HG03095 (cell line): ENCODE results near the gene EHMT1.
"Not testable (repeated sequence)": the region's sequence is repeated elsewhere in the genome, so short reads cannot be mapped to it uniquely, and the experiment has no call there.

Source experiments
- ATAC-seq: cut with Tn5 transposase; IDR thresholded peaks from one replicate; pipeline ENCODE4 v1.9.1; 2021; ENCODE audit warnings: moderate library complexity; ENCODE audit not compliant: unreplicated experiment

Gene EHMT1

DNA sequence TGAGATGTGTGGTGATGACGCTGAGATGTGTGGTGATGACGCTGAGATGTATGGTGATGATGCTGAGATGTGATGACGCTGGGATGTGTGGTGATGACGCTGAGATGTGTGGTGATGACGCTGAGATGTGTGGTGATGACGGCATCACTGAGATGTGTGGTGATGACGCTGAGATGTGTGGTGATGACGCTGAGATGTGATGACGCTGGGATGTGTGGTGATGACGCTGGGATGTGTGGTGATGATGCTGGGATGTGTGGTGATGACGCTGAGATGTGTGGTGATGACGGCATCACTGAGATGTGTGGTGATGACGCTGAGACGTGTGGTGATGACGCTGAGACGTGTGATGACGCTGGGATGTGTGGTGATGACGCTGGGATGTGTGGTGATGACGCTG is 161.2 kb downstream of the EHMT1 start:
- ATAC-seq = not testable (repeated sequence)

DNA sequence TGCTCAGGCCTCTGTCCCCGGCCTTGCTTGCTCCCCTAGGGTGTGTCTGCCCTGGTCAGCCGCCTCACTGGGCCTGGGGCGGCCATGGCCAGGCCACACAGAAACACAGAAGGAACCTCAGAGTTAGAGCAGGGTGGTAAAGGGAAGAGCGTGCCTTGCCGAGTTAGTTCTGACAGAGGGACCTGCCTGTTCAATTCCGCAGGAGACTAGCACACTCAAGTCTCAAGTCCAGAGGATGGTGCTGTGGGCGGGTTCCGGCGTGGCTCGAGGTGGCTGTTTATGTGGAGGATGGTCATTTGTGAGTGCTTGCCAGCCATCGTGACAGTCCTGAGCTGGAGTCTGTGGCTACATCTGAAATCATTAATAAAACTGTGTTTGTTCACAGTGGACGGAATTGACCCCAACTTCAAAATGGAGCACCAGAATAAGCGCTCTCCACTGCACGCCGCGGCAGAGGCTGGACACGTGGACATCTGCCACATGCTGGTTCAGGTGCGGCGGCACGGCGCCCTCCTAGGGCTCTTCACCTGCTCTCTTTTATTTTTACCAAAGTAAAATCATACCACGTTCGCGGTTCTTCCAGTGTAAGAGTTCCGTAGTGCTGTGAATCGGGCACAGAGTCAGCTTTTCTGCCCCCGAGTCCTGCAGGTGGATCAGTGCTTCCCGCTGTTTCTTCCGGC is 163.2 kb downstream of the EHMT1 start:
- ATAC-seq = no peak

DNA sequence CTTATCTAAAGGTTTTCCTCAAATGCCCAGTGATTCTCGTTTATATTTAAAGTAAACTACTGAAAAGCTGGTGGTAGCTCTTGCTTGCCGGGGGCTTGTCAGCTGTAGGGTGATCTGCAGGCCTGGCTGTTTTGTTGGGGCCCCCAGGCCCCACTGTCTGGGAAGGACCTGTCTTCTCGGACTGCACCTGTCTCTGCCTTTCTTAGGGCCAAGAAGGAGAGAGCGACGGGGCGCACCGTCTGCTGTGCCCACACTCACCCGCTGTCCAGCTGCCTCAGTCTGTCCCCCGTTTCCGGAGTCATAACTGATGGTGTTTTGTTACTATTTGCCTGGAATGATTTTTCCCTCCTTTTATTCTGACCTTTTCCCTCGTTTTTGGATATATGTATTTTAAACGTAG is 164.7 kb downstream of the EHMT1 start:
- ATAC-seq = no peak

DNA sequence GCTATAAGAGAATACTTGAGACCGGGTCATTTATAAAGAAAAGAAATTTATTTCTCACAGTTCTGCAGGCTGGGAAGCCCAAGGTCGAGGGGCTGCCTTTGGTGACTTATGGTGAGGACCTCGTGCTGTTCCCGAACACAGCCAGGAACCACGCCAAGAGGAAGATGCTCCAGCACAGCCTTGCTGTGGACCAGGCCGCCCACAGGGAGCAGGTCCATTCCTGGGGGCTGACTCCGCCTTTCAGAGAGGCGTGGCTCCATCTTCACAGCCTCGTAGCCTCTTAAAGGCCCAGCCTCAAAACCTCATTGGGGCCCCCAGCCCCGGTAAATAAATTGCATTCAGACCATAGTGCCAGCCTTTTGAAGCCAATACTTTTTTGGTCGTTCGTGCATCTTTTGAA is 165.2 kb downstream of the EHMT1 start:
- ATAC-seq = no peak

DNA sequence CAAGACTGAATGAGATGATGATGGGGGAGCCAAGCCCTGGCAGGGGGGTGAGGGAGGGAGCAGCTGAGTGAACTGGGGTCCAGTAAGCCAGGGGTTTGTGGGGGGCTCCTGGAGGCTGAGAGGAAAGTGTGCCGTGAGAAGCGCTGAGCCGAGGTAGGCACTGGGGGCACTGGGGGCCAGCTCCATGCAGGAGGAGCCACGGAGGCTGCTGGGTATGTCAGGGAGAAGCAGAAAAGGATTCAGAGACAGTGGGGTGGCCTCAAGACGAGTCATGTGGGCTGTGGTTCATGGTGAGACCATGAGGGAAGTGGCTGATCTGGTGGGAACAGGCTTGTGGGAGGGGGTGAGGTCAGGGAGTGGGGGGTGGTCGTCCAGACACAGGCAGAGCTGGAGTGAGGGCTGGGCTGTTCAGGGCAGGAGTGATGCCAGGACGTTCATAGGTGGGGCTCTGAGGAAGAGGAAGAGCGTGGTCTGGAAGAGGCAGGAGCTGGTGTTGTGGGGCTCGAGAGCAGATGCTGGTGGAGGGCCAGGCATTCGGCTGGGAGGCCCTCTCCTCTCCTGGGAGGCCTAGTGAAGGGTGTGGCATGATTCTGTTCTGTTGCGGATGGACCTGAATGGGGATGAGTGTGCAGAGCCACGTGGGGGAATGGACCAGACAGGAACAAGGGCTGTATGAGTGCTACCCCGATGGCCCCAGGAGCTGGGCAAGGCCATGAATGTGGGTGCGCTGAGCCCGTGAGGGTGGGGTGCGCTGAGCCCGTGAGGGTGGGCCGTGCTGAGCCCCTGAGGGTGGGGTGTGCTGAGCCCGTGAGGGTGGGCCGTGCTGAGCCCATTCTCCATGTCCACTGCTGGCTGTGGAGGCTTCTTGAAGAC is 166.1 kb downstream of the EHMT1 start:
- ATAC-seq = no peak

DNA sequence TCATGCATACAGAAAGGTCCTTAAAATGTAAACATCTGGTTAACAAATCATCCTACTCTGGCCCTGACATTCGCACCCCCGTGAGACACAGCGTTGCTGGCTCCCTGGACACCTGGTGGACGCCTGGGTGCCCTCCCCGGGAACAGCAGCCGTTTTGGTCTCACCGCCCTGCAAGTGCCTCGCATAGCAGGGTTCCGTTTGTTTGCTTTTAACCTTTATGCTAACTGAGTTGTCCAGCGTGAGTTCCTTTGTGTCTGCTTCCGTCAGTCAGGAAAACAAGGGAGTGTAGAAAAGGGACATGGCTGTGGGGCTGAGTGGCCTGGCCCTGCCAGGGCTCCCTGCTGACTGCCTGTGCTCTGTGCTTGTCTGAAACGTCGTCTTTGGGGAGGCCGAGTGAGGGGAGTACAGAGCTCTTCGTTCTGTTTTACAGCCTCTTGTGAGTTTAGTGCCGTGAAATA is 166.9 kb downstream of the EHMT1 start:
- no peak for ATAC-seq

DNA sequence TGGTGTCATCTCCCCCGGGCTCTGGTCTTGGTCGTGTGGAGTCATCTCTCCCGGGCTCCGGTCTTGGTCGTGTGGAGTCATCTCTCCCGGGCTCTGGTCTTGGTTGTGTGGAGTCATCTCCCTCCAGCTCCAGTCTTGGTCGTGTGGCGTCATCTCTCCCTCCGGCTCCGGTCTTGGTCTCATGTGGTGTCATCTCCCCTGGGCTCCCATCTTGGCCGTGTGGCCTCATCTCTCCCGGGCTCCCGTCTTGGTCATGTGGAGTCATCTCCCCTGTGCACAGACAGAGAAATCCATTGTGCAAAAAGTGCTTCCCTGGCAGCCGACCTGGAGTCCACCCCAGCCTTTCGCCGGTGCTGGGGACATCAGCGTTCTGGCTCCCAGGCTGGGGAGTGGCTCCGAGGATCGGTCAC is 167.7 kb downstream of the EHMT1 start:
- ATAC-seq = no peak

DNA sequence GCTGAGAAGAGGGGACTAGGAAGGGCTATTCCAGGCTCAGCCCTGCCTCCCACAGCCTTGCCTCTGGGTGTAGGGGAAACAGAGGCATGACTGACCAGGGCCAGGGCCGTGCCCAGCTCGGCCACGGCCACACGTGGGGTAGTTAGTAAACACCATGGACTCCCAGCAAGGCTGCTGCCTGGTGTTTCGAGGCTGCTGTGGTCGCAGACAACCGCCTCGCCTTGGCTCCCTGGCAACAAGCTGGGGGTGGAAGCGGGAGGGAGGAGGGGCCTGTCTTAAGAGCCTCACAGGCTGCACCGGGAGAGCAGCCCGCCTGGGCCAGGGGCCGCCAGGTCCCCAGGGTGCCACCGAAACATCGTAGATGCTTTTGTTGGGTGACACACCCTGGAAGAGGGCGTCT is 168.6 kb downstream of the EHMT1 start:
- no peak for ATAC-seq

DNA sequence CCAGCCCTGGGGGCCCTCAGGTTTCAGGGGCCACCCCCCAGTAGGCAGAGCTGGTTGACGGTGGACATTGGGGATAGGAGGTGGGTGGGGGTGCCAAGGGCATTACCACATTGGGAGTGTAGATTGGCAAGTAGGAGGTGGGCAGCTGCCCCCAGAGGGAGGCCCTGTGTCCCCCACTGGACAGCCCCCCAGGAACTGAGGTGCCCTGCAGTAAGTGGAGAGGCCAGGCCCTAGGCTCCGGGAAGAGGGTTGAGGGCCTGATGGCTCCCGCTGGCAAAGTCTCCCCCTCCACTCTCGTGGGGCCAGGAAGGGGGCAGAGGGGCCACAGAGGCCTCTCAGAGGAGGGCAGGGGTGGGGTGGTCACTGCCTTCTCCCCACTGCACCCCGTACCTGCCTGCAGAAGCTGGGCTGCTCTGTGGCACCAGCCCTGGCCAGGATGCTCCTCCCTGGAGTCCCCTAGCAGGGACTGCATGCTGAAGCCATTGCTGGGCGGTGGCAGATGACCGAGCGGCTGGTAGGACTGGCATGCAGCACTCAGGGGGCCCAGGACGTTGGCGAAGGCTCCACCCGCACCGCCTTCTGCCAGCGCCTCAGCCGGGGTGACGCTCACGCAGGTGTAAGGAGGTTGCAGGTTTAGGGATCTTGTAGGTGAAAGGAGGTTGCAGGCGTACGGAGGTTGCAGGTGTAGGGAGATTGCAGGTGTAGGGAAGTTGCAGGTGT is 169.1 kb downstream of the EHMT1 start:
- ATAC-seq = no peak

DNA sequence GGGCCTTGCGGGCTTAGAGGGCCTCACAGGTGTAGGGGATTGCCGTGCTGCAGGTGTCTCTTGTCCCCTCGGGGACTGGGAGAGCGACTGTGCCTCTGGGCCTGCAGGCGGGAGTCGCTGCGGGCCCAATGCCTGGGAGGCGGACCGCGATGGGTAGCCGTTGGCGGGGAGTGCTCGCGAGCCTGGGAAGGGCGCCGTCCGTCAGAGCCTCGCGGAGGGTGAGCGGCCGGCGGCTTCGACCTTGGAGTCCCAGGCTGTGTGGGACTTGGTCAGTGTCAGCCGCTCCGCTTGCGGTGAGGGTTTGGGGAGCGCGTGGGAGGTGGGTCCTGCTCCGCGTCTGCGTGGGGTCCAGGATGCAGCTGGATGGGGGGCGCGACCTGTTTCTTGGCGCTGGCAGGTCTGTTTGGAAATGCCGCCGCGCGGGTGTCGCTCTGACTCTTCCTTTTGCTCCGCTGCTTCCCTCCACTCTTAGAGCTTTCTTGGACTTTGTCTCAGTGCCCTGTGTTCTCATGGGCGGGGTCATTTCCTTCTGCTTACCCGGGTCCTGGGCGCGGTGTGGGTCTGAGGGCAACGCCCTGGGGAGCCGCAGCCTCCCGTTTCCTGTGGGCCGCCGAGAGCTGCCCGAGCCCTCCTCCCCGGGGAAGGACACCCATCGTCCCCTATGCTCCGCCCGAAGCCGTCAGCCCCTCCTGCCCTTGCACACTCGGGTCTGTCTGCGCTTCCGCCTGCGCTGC is 169.9 kb downstream of the EHMT1 start:
- ATAC-seq = no peak

DNA sequence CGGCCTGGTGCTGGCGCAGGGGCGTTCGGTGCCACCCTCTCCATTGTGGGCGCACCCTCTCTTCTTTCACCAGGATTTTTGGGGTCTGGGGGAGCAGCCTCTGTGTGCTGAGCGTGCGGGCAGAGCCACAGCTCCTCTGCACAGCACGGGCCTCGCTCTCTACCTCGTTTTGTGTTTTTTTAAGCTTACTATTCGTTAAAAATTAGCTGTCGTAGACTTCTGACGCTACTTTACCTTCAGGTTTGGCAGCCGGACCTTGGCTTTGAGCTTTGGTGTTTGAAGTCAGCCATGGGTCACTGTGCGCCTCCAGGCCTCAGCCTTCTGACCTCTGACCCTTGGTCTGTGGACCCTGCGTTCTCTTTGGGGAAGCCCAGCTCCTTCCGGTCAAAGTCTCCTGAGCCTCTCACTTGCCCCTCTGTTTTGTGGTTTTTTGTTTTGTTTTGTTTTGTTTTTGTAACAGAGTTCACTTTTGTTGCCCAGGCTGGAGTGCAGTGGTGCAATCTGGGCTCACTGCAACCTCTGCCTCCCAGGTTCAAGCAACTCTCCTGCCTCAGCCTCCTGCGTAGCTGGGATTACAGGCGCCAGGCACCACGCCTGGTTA is 170.6 kb downstream of the EHMT1 start:
- ATAC-seq = no peak

DNA sequence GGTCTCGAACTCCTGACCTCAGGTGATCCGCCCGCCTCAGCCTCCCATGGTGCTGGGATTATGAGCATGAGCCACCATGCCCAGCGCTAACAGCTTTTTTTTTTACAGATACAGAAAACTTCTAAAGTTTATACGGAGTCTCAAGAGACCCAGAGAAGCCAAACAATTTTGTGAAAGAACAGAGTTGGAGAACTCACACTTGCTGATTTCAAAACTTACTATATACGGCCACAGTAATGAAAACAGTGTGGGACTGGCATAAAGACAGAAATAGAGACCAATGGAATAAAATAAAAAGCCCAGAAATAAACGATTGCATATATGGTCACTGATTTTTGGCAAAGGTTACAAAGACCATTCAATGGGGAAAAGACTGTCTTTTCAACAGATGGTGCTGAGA is 173.1 kb downstream of the EHMT1 start:
- ATAC-seq = no peak

DNA sequence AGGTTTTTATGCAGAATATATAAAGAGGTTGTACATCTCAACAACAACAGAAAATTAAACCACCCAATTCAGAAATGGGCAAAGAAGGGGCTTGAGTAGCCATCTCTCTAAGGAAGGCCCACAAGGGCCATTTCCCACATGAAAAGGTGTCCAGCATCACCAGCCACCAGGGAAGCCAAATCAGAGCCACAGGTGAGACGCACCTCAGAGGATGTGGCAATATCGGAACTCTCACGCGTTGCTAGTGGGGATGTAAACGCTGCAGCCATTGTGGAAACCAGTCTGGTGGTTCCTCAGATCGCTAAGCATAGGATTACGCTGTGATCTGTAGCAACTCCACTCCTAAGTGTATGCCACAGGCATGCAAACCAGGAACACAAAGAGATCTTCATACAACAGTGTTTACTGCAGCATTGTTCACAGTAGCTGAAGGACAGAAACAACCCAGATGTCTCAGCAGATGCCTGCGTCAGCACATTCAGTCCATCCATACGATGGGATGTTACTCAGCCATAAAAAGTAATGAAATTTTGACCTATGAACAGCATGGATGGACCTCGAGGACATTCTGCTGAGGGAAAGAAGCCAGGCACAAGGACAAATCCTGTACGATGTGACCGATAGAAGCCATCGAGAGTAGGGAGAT is 174.5 kb downstream of the EHMT1 start:
- no peak for ATAC-seq

DNA sequence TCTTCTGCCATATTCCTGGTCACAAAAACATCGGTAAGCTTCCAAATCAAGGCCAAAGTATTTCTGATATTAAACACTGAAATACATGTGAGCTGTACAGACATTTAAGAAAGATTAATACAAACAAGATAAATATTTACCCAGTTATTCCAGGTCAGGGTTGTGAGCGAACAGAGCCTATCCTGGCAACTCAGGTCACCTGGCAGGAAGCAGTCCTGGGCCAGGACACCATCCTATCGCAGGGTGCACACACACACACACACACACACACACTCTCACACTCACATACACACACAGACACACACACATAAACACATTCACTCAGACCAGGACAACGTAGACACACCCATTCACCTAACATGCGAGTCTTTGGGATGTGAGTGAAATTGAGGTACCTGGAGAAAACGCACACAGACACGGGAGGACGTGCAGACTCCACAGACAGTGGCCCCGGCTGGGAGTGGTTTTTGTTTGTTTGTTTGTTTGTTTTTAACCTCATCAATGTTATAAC is 176.4 kb downstream of the EHMT1 start:
- no peak for ATAC-seq

DNA sequence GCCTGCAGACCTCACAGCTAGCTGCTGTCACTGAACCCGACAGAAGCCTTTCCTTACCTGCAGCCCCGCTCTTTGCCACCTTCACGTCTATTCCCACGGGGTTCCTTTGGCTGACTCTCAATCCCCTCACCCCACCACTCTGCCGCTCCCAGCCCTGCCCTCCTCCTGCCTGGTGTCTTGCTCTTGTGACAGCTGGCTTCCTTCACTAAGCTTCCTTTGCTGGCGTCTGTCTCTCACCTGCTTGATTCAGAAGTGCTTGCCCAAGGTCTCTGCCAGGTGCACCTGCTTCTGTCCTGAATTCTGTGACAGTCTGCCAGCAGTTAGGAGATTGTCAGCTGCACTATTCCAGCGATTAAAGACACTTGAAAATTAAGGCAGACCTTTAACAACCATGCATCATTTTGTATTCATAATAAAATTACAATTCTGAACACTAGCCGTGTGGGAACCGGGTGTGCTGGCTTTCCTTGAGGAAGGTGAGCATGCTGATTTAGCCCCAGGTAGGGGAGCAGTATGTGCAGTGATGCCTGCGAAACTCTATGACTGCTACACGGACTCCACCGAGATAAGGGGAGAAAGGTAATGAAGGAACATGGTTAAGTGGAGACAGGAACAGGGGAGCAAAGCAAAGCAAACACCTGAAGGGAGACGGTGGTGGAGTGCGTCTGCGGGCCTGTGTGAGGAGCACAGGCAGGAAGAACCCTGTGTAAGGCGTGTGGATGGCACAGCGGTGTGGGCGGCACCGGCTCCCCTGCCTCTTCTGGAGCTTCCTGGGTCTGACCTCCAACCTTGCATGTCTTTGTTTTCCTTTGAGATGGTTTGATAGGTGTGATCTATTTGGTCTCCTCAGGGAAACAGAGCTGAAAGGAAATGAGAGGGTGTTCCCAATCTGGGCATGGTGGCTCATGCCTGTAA is 178.7 kb downstream of the EHMT1 start:
- no peak for ATAC-seq

DNA sequence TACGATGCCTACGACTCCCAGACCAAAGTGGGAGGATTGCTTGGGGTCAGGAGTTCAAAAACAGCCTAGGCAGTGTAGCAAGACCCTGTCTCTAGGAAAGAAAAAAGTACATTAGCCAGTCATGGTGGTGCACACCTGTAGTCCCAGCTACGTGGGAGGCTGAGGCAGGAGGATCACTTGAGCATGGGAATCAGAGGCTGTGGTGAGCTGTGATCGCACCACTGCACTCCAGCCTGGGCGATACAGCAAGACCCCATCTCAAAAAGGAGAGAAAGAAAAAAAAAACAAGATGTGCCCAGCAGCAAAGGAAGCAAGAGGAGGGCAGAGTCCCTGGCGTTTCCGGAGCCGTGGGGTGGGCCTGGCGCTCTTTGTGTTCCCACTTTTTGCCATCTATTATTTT is 179.3 kb downstream of the EHMT1 start:
- no peak for ATAC-seq

DNA sequence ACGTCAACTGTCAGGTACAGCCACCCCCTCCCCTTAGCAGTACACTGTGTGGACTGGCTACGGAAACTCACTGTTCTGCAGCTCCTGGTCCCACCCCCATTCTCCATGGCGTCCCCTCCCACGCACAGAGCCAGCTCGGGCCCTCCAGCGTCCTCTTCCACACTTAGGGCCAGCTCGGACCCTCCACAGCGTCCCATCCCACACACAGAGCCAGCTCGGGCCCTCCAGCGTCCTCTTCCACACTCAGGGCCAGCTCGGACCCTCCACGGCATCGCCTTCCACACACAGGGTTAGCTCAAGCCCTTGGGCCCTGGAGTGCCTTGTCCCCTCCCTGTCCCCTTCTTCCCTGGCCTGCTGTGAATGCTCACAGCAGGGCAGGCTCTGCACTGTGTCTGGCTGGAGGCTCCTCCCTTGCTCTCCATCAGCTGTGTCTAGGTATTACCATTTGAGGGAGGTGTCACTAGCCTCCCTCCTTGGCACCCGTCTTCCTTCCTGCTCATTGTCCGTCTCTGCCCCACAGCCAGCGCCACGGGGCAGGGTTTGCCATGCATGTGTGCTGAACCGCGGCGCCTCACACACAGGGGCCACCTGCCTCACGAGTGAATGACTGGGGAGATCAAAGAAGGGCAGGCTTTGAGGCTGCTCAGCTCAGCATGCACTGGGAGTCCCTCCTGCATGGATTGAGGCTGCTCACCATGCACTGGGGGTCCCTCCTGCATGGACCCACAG is 180.3 kb downstream of the EHMT1 start:
- ATAC-seq = no peak

DNA sequence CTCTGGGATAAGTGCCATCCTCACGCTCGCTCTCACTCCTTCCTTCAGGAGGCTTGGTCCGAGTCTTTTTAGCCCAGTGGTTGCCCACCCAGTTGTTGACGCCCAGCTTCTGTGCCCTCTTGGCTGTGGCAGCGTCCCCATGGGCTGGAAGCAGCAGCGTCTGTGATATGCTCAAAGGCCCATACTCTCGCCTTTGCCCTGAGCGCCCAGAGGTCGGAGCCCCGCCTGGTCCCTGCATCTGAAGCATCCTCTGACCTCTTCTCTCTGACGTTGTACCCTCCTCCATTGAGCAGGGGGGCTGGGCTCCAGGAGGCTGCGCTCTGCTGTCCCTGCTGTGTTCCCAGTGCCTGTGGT is 180.8 kb downstream of the EHMT1 start:
- ATAC-seq = no peak
